Liver (tissue), 9 donors: ENCODE results near the gene PIP4K2C. TPM values are rescaled to one million over a fixed set of nuclear protein-coding genes. Genes with fewer than 3 reads are reported as not detected.

Source experiments
- DNase-seq: peaks from one replicate; pipeline ENCODE4 v3.0.0-alpha.2; 2017; ENCODE audit warnings: low spot score
- H3K27ac ChIP-seq, 2 donors: one replicate each; pipeline ENCODE4 v1.7.0; 2013; ENCODE audit warnings: inconsistent platforms in 2 of 2, low read length in 2 of 2, control low read depth in 1 of 2, low read depth in 1 of 2, mild to moderate bottlenecking in 1 of 2
- H3K27me3 ChIP-seq, 4 donors: one replicate each; pipeline versions ENCODE4 v1.6.1 to v1.7.0; 2013; ENCODE audit warnings: low read length in 3 of 4, inconsistent platforms in 1 of 4, mild to moderate bottlenecking in 1 of 4, moderate library complexity in 1 of 4; ENCODE audit not compliant: control insufficient read depth in 4 of 4, insufficient read depth in 4 of 4
- H3K36me3 ChIP-seq, 4 donors: one replicate each; pipeline versions ENCODE4 v1.6.1 to v1.7.0; 2013; ENCODE audit warnings: low read length in 3 of 4, mild to moderate bottlenecking in 3 of 4, low read depth in 1 of 4, moderate library complexity in 1 of 4; ENCODE audit not compliant: control insufficient read depth in 4 of 4, insufficient read depth in 3 of 4
- H3K4me1 ChIP-seq, 4 donors: one replicate each; pipeline versions ENCODE4 v1.6.1 to v1.7.0; 2013; ENCODE audit warnings: low read length in 3 of 4, mild to moderate bottlenecking in 3 of 4, moderate library complexity in 1 of 4; ENCODE audit not compliant: control insufficient read depth in 4 of 4, insufficient read depth in 4 of 4
- H3K4me3 ChIP-seq, 3 donors: one replicate each; pipeline versions ENCODE4 v1.6.1 to v1.7.0; 2013; ENCODE audit warnings: low read length in 3 of 3, control low read depth in 1 of 3, low read depth in 1 of 3, mild to moderate bottlenecking in 1 of 3
- H3K9ac ChIP-seq, 2 donors: one replicate each; pipeline ENCODE4 v1.7.0; 2013; ENCODE audit warnings: low read length in 2 of 2, mild to moderate bottlenecking in 2 of 2, moderate library complexity in 2 of 2, control low read depth in 1 of 2, low read depth in 1 of 2
- H3K9me3 ChIP-seq, 4 donors: one replicate each; pipeline versions ENCODE4 v1.6.1 to v1.7.0; 2013; ENCODE audit warnings: low read length in 3 of 4; ENCODE audit not compliant: control insufficient read depth in 4 of 4
- ATF3 ChIP-seq: IDR thresholded peaks from 2 replicates; pipeline ENCODE4 v1.6.1; 2016; ENCODE audit warnings: antibody characterized with exemption
- EGR1 ChIP-seq, 2 donors: IDR thresholded peaks; 2 replicates each; pipeline ENCODE4 v1.6.1; 2016 to 2018; ENCODE audit warnings: antibody characterized with exemption in 2 of 2, low read depth in 2 of 2
- FOXA1 ChIP-seq: IDR thresholded peaks from 2 replicates; pipeline ENCODE4 v1.6.1; 2016; ENCODE audit warnings: antibody characterized with exemption
- FOXA2 ChIP-seq: IDR thresholded peaks from 2 replicates; pipeline ENCODE4 v1.6.1; 2016; ENCODE audit warnings: antibody characterized with exemption
- GABPA ChIP-seq, 2 donors: IDR thresholded peaks in 1 of 2; conservative IDR thresholded peaks in 1 of 2; 2 replicates each; pipeline ENCODE4 v1.6.1; 2016; ENCODE audit warnings: antibody characterized with exemption in 2 of 2, mild to moderate bottlenecking in 1 of 2, moderate library complexity in 1 of 2
- HNF4A ChIP-seq, 2 donors: conservative IDR thresholded peaks; 2 replicates each; pipeline ENCODE4 v1.6.1; 2016; ENCODE audit warnings: antibody characterized with exemption in 2 of 2, mild to moderate bottlenecking in 2 of 2
- HNF4G ChIP-seq: IDR thresholded peaks from 2 replicates; pipeline ENCODE4 v1.6.1; 2016; ENCODE audit warnings: antibody characterized with exemption
- JUND ChIP-seq, 2 donors: IDR thresholded peaks; 2 replicates each; pipeline ENCODE4 v1.6.1; 2016; ENCODE audit warnings: antibody characterized with exemption in 2 of 2
- NR2F2 ChIP-seq: IDR thresholded peaks from 2 replicates; pipeline ENCODE4 v1.6.1; 2016; ENCODE audit warnings: antibody characterized with exemption
- RAD21 ChIP-seq, 2 donors: IDR thresholded peaks; 2 replicates each; pipeline ENCODE4 v1.6.1; 2016; ENCODE audit warnings: antibody characterized with exemption in 2 of 2, mild to moderate bottlenecking in 2 of 2
- RXRA ChIP-seq, 2 donors: IDR thresholded peaks; 2 replicates each; pipeline ENCODE4 v1.6.1; 2017 to 2018; ENCODE audit warnings: antibody characterized with exemption in 2 of 2, mild to moderate bottlenecking in 1 of 2
- SP1 ChIP-seq: IDR thresholded peaks from 2 replicates; pipeline ENCODE4 v1.6.1; 2018; ENCODE audit warnings: antibody characterized with exemption, mild to moderate bottlenecking
- TAF1 ChIP-seq: conservative IDR thresholded peaks from 2 replicates; pipeline ENCODE4 v1.6.1; 2016; ENCODE audit warnings: antibody characterized with exemption, mild to moderate bottlenecking
- YY1 ChIP-seq: IDR thresholded peaks from 2 replicates; pipeline ENCODE4 v1.6.1; 2016; ENCODE audit warnings: antibody characterized with exemption, mild to moderate bottlenecking
- WGBS: extraction: QIAGEN DNeasy Blood & Tissue Kit; methylation state at CpG from one replicate; pipeline ENCODE4 v1.1.7; 2013; 5-methylcytosine and 5-hydroxymethylcytosine counted together
- polyA plus RNA-seq, 2 donors: library from polyadenylated mRNA; stranded (reverse) in 1 of 2; unstranded in 1 of 2; fragments of 200-250 nt in 1 of 2; fragments of >200 nt in 1 of 2; fragmentation: Nextera tagmentation in 1 of 2; extraction: Ambion mirVana in 1 of 2; gene quantifications; one replicate each; pipeline versions ENCODE4 v1.2.1 to v1.2.3, GENCODE V29; 2013 to 2015
- total RNA-seq, 2 donors: library from RNA; depleted of rRNA; stranded (reverse); fragments of >200 nt; gene quantifications; one replicate each; pipeline ENCODE4 v1.2.3, GENCODE V29; 2014
- TF ChIP-seq, protein P1 (sequence below): fragments of 150-350 bp; IDR thresholded peaks from 2 replicates; pipeline ENCODE4 v1.5.1; 2017; ENCODE audit warnings: improper control_type of control experiment, low read depth, low read length; ENCODE audit not compliant: missing input control
- TF ChIP-seq, protein P2 (sequence below): IDR thresholded peaks from 2 replicates; pipeline ENCODE4 v1.6.1; 2016; ENCODE audit warnings: antibody characterized with exemption
- TF ChIP-seq, protein P3 (sequence below): IDR thresholded peaks from 2 replicates; pipeline ENCODE4 v1.6.1; 2016; ENCODE audit warnings: antibody characterized with exemption, mild to moderate bottlenecking
- TF ChIP-seq, protein P4 (sequence below): IDR thresholded peaks from 2 replicates; pipeline ENCODE4 v1.6.1; 2016; ENCODE audit warnings: antibody characterized with exemption
- donor health status: healthy.
- donor health status: healthy.
- donor health status: healthy.
- donor health status: healthy.
- donor health status: healthy.

Gene PIP4K2C
- total and polyA plus RNA-seq, 4 donors: 6.5 to 11.9 (median 9.4) TPM

DNA sequence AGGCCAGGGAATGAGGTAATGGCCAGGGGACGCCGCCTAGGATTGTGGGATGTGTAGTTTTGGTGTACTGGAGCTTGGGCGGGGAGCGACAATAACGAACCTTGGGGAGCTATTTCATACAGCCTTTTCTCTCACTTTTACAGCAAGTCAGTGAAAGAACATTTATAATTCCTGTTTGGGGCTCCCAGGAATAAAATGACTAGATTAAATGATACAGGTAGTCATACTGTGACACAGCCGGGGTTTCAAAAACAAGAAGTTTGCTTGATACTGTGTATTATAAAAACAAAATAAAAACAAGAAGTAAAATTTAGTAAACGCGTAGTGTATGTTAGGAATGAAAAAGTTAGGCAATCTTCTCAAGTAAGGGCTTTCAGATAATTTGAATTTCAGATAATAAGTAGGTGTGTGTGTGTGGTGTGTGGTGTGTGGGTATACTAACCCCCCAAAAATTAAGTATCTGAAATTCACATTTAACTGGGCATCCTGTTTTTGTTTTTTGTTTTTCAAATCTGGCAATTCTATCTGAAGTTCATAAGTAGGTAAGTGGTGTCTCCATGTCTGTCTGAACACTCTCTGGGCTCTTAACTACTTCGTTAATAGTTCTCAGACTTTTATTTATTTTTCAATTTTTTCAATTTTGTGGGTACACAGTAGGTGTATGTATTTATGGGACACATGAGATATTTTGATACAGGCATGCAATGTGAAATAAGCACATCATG is 43.5 kb upstream of the PIP4K2C start:
- DNase-seq: no peak
- TF ChIP-seq SP1 (no peak), HNF4G (no peak), JUND (IDR thresholded peaks at IDR 0.05) (peak; percentile 9 to 86), YY1 (peak; percentile 53), GABPA (IDR thresholded peaks at IDR 0.05 in 1 of 2, conservative IDR thresholded peaks at IDR 0.05 in 1 of 2) (peak in 1 of 2 donors; percentile 20), NR2F2 (no peak), RXRA (IDR thresholded peaks at IDR 0.05) (no peak), FOXA2 (no peak), ATF3 (no peak), EGR1 (IDR thresholded peaks at IDR 0.05; ENCODE audit: low read depth in 2 of 2) (no peak), HNF4A (conservative IDR thresholded peaks at IDR 0.05) (no peak), FOXA1 (no peak), RAD21 (IDR thresholded peaks at IDR 0.05) (no peak), TAF1 (no peak)
- TF ChIP-seq, protein P1, sequence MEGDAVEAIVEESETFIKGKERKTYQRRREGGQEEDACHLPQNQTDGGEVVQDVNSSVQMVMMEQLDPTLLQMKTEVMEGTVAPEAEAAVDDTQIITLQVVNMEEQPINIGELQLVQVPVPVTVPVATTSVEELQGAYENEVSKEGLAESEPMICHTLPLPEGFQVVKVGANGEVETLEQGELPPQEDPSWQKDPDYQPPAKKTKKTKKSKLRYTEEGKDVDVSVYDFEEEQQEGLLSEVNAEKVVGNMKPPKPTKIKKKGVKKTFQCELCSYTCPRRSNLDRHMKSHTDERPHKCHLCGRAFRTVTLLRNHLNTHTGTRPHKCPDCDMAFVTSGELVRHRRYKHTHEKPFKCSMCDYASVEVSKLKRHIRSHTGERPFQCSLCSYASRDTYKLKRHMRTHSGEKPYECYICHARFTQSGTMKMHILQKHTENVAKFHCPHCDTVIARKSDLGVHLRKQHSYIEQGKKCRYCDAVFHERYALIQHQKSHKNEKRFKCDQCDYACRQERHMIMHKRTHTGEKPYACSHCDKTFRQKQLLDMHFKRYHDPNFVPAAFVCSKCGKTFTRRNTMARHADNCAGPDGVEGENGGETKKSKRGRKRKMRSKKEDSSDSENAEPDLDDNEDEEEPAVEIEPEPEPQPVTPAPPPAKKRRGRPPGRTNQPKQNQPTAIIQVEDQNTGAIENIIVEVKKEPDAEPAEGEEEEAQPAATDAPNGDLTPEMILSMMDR: no peak
- TF ChIP-seq, protein P2, sequence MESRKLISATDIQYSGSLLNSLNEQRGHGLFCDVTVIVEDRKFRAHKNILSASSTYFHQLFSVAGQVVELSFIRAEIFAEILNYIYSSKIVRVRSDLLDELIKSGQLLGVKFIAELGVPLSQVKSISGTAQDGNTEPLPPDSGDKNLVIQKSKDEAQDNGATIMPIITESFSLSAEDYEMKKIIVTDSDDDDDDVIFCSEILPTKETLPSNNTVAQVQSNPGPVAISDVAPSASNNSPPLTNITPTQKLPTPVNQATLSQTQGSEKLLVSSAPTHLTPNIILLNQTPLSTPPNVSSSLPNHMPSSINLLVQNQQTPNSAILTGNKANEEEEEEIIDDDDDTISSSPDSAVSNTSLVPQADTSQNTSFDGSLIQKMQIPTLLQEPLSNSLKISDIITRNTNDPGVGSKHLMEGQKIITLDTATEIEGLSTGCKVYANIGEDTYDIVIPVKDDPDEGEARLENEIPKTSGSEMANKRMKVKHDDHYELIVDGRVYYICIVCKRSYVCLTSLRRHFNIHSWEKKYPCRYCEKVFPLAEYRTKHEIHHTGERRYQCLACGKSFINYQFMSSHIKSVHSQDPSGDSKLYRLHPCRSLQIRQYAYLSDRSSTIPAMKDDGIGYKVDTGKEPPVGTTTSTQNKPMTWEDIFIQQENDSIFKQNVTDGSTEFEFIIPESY: no peak
- TF ChIP-seq, protein P3, sequence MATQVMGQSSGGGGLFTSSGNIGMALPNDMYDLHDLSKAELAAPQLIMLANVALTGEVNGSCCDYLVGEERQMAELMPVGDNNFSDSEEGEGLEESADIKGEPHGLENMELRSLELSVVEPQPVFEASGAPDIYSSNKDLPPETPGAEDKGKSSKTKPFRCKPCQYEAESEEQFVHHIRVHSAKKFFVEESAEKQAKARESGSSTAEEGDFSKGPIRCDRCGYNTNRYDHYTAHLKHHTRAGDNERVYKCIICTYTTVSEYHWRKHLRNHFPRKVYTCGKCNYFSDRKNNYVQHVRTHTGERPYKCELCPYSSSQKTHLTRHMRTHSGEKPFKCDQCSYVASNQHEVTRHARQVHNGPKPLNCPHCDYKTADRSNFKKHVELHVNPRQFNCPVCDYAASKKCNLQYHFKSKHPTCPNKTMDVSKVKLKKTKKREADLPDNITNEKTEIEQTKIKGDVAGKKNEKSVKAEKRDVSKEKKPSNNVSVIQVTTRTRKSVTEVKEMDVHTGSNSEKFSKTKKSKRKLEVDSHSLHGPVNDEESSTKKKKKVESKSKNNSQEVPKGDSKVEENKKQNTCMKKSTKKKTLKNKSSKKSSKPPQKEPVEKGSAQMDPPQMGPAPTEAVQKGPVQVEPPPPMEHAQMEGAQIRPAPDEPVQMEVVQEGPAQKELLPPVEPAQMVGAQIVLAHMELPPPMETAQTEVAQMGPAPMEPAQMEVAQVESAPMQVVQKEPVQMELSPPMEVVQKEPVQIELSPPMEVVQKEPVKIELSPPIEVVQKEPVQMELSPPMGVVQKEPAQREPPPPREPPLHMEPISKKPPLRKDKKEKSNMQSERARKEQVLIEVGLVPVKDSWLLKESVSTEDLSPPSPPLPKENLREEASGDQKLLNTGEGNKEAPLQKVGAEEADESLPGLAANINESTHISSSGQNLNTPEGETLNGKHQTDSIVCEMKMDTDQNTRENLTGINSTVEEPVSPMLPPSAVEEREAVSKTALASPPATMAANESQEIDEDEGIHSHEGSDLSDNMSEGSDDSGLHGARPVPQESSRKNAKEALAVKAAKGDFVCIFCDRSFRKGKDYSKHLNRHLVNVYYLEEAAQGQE: no peak
- TF ChIP-seq, protein P4, sequence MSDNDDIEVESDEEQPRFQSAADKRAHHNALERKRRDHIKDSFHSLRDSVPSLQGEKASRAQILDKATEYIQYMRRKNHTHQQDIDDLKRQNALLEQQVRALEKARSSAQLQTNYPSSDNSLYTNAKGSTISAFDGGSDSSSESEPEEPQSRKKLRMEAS: no peak
- H3K27me3 ChIP-seq: peaks cover 0 to 12% (median 2%) of the 10 kb centered on the region in 4 donors
- H3K27ac ChIP-seq: no peak overlapping the region
- peaks cover 6 to 15% (median 10%) of the 10 kb centered on the region in 4 donors for H3K4me1 ChIP-seq
- no peaks in the 10 kb centered on the region for H3K36me3 ChIP-seq
- WGBS: 20% methylated on average over 9 of the region's 9 CpGs
- no peaks in the 10 kb centered on the region for H3K9me3 ChIP-seq
- H3K4me3 ChIP-seq: peak overlapping the region in 2 of 3 donors; percentile 85 to 86
- no peak overlapping the region for H3K9ac ChIP-seq
